Activated naive CD8-positive, alpha-beta T cell treated with anti-CD3 and anti-CD28 coated beads, Interleukin-2, amount 50 U/mL, for 24 hours (primary cell): ENCODE measurements around the gene EPYC.

Source experiments
- ATAC-seq: fragments of 150-1000 bp; cut with Tn5 transposase; one replicate; pipeline ENCODE4 v1.10.0; 2021
- DNase-seq: peaks from one replicate; pipeline ENCODE4 v3.0.0; 2021
- H3K27ac Mint-ChIP-seq: one replicate; pipeline ENCODE4 v1.8.0; 2021; ENCODE audit warnings: mild to moderate bottlenecking, mixed read lengths
- H3K27me3 Mint-ChIP-seq: one replicate; pipeline ENCODE4 v1.8.0; 2021; ENCODE audit warnings: mixed read lengths
- H3K36me3 Mint-ChIP-seq: one replicate; pipeline ENCODE4 v1.8.0; 2021; ENCODE audit warnings: low read depth, mixed read lengths
- H3K4me1 Mint-ChIP-seq: one replicate; pipeline ENCODE4 v1.8.0; 2021; ENCODE audit warnings: mixed read lengths
- H3K4me3 Mint-ChIP-seq: one replicate; pipeline ENCODE4 v1.8.0; 2021; ENCODE audit warnings: mild to moderate bottlenecking, moderate library complexity, mixed read lengths
- H3K9me3 Mint-ChIP-seq: one replicate; pipeline ENCODE4 v1.8.0; 2021; ENCODE audit warnings: mixed read lengths

The EPYC gene

DNA sequence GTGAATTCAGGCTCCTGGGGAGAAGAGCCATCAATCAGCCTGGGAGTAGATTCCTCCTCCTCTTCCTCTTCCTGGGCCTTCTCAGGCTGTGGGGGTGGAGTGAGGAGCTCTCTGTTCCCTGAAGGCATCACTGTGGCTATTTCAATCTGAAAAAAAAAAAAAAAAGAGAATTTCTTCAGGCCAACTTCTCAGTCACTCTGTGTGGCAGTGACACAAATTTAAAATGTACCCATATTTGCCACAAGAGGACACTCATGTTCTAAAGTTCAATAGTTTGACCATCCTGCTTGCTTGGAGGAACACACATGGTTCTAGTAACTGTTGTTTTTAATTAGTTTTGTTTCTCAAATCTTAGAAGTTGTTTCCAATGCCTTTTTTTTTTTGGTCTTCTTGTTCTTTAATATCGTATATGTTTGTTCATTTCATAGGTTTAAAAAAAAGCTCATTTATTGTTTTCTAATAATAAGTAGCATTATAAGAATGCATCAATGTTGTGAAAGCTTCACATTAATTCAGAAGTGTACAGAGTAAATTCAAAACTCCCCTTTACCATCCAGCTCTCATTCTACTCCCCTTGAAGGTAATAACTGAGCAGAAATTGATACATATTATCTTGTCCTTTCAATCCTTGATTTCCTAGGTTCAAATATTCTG lies 26.5 kb downstream of the EPYC start:
- Mint-ChIP-seq H3K4me1 (no peaks in the 10 kb centered on the region), H3K36me3 (no peaks in the 10 kb centered on the region), H3K27ac (no peak overlapping the region), H3K9me3 (no peaks in the 10 kb centered on the region), H3K27me3 (peaks cover 2% of the 10 kb centered on the region), H3K4me3 (no peak overlapping the region)
- DNase-seq (no peak), ATAC-seq (no peak)

DNA sequence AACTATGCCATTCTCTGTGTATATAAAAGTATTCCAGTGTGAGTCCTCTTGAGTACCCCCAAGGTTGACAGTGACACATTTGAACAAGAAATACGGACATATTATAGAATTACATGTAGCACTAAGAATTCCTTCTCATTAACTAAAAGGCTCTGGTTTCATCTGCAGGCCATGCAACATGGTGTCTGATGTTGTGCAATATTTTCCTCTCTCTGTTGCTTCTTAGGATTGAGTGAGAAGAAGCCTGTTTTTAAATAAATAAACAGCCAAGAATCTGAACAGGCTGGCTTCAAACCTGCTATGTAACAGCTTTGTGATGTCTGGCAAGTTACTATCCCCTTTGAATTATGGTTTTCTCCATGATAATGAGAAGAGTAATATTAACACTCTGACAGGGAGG lies 27.5 kb downstream of the EPYC start:
- H3K4me1 Mint-ChIP-seq = no peaks in the 10 kb centered on the region

DNA sequence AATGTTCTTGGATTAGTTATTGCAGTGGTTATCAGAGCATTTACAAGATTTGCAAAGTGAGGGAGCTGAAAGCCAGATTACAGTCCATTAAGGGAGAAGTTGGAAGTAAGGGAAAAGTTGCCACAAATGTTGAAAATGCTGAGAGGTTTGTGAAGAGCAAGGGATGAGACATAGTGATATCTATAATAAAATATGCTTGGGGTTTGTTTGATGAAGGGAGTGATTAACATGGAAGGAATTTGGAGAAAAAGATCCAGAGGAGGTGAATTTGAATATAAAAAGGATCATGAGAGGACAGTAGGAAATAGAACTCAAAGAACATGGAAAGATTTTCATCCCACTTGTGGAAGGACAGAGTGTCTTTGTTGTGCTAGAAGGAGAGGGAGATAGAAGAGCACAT lies 30.5 kb downstream of the EPYC start:
- ATAC-seq = no peak
- no peaks in the 10 kb centered on the region for H3K4me1 Mint-ChIP-seq
- H3K27me3 Mint-ChIP-seq = peaks cover 2% of the 10 kb centered on the region
- DNase-seq = no peak
- no peaks in the 10 kb centered on the region for H3K36me3 Mint-ChIP-seq
- H3K4me3 Mint-ChIP-seq = no peak overlapping the region
- no peak overlapping the region for H3K27ac Mint-ChIP-seq
- H3K9me3 Mint-ChIP-seq = no peaks in the 10 kb centered on the region

More for the DNA sequence above, 27.5 kb downstream of the EPYC start:
- Mint-ChIP-seq H3K9me3 (no peaks in the 10 kb centered on the region), H3K4me3 (no peak overlapping the region), H3K27me3 (peaks cover 2% of the 10 kb centered on the region), H3K27ac (no peak overlapping the region), H3K36me3 (no peaks in the 10 kb centered on the region)
- ATAC-seq = no peak
- DNase-seq = no peak

DNA sequence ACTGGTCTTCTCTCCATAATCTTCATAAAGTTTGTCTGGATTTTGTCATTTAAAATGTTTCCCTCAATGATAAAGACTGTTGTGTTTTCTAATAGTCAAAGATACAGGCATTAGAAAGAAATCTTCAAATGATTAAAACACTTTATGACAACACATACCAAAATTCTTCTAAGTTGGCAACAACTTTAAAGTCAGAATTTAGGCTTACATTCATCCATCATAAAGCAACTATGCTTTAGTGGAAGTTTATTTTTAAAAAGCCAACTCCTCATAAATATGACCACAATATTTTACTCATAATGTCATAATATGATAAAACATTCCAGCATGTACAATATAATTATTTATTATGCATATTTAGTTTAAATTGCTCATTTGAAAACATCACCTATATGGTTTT lies 32.5 kb downstream of the EPYC start:
- Mint-ChIP-seq H3K27me3 (peaks cover 6% of the 10 kb centered on the region), H3K36me3 (no peaks in the 10 kb centered on the region), H3K4me3 (no peak overlapping the region), H3K4me1 (no peaks in the 10 kb centered on the region), H3K9me3 (no peaks in the 10 kb centered on the region), H3K27ac (no peak overlapping the region)
- ATAC-seq = no peak
- DNase-seq = no peak

DNA sequence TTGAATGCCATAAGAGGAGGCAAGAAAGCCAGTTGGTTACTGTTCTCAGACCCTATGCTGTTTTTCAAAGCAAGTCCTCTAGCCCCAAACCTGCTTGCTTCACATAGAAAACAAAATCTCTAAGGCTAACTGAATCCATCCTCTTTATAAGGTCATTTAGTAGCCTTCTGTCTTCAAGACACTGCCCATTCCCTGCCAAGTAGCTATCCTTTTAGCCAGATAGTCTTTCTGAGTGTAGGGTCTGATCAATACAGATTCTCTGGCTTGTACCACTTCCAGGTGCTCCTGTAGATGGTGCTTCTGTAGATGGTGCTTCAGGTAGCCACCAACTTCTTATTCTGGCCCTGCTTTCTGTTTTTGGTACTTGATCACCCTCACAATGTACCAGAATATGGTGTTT lies 33.9 kb downstream of the EPYC start:
- DNase-seq = no peak
- H3K4me1 Mint-ChIP-seq = no peaks in the 10 kb centered on the region
- no peaks in the 10 kb centered on the region for H3K36me3 Mint-ChIP-seq
- H3K4me3 Mint-ChIP-seq = no peak overlapping the region
- ATAC-seq = no peak
- no peaks in the 10 kb centered on the region for H3K9me3 Mint-ChIP-seq
- peaks cover 6% of the 10 kb centered on the region for H3K27me3 Mint-ChIP-seq
- no peak overlapping the region for H3K27ac Mint-ChIP-seq

DNA sequence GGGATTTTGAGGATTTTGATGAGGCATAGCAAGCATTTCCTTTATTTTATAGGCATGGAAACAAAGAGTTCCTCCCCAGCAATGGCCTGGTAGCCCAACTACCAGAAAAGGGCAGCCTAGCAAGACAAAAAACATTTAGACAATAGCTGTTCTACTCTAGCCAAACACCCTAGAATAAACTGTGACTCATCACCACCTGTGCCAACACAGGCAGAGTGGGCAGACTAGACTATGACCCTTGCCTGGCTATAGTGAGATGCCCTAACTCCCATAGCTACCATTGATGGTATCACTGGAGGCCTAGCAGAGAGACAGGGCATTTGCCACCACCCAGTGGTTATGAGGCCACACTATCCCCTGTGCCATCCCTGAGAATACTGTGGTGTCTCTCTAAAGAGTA lies 34.3 kb downstream of the EPYC start:
- Mint-ChIP-seq H3K4me3 (no peak overlapping the region), H3K36me3 (no peaks in the 10 kb centered on the region), H3K27me3 (peaks cover 5% of the 10 kb centered on the region), H3K27ac (no peak overlapping the region), H3K9me3 (no peaks in the 10 kb centered on the region), H3K4me1 (no peaks in the 10 kb centered on the region)
- DNase-seq = no peak
- ATAC-seq = no peak

DNA sequence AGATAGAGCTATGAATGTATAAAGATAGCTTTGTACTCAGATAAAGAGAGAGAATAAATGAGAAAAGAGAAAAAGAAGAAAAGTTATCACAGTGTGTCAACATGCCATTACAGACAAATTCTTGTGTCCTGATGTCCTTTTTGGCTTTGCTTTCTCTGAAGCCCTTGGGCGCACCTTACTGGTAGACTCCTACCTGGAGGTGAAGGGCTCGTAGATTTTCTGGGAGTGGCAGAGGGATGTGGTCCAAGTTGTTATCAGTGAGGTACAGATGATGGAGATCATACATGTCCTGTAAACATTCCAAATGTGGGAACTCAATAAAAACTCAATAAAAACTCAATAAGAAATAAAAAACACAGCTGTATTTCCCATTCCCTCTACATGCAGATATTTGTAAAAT lies 34.9 kb downstream of the EPYC start:
- Mint-ChIP-seq H3K9me3 (no peaks in the 10 kb centered on the region), H3K27ac (no peak overlapping the region), H3K36me3 (no peaks in the 10 kb centered on the region), H3K4me1 (no peaks in the 10 kb centered on the region), H3K4me3 (no peak overlapping the region), H3K27me3 (peaks cover 5% of the 10 kb centered on the region)
- ATAC-seq (no peak), DNase-seq (no peak)

DNA sequence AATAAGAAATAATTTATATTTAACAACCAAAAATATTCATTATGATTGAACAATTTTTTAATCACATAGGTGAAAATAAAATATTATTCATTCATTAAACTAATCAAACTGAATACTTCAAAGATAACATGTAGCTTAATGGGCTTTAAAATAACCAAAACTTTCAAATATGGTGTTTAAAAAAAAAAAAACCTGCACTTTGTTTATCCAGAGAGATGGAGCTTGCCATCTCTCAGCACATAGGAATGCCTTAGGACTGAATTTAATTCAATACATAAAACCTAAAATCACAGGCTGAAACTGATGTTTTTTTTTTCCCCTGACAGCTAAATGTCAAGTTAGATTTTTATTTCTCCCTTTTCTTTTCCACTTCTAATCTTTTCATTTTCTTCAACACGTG lies 35.4 kb downstream of the EPYC start:
- peaks cover 5% of the 10 kb centered on the region for H3K27me3 Mint-ChIP-seq
- H3K36me3 Mint-ChIP-seq = no peaks in the 10 kb centered on the region
- ATAC-seq (no peak), DNase-seq (no peak)
- H3K4me1 Mint-ChIP-seq = no peaks in the 10 kb centered on the region
- no peak overlapping the region for H3K27ac Mint-ChIP-seq
- H3K9me3 Mint-ChIP-seq = no peaks in the 10 kb centered on the region
- no peak overlapping the region for H3K4me3 Mint-ChIP-seq

DNA sequence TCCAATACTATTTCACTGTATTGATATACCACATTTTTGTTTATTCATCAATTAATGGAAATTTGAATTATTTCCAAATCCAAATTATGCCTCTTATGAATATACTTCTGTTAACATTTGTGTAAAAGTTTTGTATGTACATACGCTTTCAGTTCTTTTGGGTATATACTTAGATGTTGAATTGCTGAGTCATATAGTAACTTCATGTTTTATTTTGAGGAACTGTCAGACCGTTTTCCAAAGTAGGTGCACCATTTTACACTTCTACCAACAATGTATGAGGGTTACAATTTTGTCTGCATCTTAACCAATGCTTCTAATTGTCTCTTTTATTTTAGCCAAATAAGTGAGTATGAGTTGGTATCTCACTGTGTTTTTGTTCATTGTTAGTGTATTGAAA lies 39.6 kb downstream of the EPYC start:
- no peak overlapping the region for H3K27ac Mint-ChIP-seq
- no peak overlapping the region for H3K4me3 Mint-ChIP-seq
- peaks cover 5% of the 10 kb centered on the region for H3K27me3 Mint-ChIP-seq
- no peaks in the 10 kb centered on the region for H3K9me3 Mint-ChIP-seq
- no peak for DNase-seq
- H3K4me1 Mint-ChIP-seq = no peaks in the 10 kb centered on the region
- no peaks in the 10 kb centered on the region for H3K36me3 Mint-ChIP-seq
- ATAC-seq = no peak

DNA sequence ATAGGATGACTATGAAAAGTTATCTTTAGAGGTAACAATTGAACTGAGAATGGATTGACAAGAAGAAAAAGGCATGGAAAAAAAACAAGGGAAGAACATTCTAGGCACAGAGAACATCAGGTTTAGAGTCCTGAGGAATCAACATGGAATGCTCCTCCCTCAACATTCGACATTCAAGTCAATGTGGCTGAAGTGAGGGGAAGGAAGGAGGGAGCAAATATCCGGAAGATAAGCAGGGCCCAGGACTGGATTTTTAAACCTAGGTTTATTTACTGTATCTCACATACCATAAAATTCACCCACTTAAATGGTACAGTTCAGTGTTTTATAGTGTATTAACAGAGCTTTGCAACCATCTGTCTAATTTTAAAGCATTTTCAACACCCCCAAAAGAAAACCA lies 40.2 kb downstream of the EPYC start:
- Mint-ChIP-seq H3K4me3 (no peak overlapping the region), H3K9me3 (no peaks in the 10 kb centered on the region), H3K36me3 (no peaks in the 10 kb centered on the region), H3K27me3 (peaks cover 5% of the 10 kb centered on the region), H3K4me1 (no peaks in the 10 kb centered on the region), H3K27ac (no peak overlapping the region)
- DNase-seq (no peak), ATAC-seq (no peak)

DNA sequence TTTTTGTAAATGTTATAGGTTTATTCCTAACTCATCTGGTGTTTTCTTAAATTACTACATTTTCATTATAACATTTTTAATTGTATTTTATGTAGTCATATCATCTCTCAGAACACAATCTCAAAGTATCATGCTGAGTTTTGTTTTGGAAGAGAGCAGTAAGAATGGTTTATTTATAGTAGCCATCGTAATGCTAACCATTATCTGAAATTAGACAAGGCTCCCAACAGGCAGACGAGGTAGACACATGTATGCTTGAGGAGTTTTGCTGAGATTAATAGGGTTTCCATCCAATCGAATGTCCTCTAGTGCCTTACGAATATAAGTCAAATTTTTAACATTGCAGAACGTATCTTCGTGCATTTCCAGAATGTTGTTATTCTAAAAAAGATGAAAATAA lies 40.8 kb downstream of the EPYC start:
- no peaks in the 10 kb centered on the region for H3K36me3 Mint-ChIP-seq
- H3K27me3 Mint-ChIP-seq = peaks cover 5% of the 10 kb centered on the region
- no peak overlapping the region for H3K4me3 Mint-ChIP-seq
- no peaks in the 10 kb centered on the region for H3K9me3 Mint-ChIP-seq
- DNase-seq (no peak), ATAC-seq (no peak)
- H3K27ac Mint-ChIP-seq = no peak overlapping the region
- no peaks in the 10 kb centered on the region for H3K4me1 Mint-ChIP-seq

DNA sequence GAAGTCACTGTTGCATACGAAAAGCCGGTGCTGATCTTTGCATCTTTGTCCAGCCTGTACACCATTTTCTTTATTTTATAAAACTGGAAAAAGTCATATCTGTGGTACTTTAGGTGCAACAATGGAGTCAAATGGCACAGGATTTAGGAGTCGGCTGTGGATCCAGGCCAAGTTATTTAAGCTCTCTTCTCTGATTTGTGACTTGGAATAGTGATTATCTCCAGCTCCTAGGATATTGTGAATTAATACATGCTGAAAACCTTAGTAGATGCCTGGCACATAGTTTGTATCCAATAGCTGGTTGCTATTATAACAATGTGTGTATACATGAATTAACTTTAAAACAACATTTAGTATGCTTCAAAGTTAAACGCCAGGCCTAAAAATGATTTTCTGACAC lies 43.6 kb downstream of the EPYC start:
- no peaks in the 10 kb centered on the region for H3K4me1 Mint-ChIP-seq
- H3K36me3 Mint-ChIP-seq = no peaks in the 10 kb centered on the region
- DNase-seq (no peak), ATAC-seq (no peak)
- no peak overlapping the region for H3K27ac Mint-ChIP-seq
- H3K9me3 Mint-ChIP-seq = no peaks in the 10 kb centered on the region
- H3K4me3 Mint-ChIP-seq = no peak overlapping the region
- H3K27me3 Mint-ChIP-seq = no peaks in the 10 kb centered on the region

DNA sequence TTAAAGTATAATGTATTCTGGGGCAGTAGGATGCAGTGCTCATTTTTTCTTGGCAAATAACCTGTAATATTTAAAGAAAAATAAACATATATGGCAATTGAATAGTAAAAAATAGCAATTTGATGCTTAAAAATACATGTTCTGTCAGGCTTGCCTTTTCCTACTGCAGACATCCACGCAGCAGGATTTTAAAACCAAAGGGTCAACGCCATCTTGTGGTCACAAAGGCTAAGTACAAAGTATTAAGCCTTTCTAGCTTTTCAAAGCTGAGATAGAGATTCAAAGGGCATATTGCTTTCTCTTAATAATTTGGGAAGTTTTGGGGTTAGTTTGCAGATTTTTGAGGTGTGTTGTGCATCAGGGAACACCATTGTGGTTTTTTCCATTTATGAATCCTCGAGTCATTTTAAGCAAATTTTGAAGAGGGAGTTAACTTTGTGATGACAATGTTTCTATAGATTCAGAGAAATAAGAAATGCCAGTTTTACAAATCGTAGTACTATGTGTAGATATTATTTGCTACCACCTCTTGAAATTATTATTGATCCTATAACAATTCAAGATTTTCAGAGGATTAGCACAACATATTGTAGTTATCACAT lies 45.1 kb downstream of the EPYC start:
- no peaks in the 10 kb centered on the region for H3K9me3 Mint-ChIP-seq
- no peak overlapping the region for H3K4me3 Mint-ChIP-seq
- ATAC-seq (no peak), DNase-seq (no peak)
- H3K4me1 Mint-ChIP-seq = no peaks in the 10 kb centered on the region
- H3K27ac Mint-ChIP-seq = no peak overlapping the region
- H3K36me3 Mint-ChIP-seq = no peaks in the 10 kb centered on the region
- H3K27me3 Mint-ChIP-seq = no peaks in the 10 kb centered on the region

DNA sequence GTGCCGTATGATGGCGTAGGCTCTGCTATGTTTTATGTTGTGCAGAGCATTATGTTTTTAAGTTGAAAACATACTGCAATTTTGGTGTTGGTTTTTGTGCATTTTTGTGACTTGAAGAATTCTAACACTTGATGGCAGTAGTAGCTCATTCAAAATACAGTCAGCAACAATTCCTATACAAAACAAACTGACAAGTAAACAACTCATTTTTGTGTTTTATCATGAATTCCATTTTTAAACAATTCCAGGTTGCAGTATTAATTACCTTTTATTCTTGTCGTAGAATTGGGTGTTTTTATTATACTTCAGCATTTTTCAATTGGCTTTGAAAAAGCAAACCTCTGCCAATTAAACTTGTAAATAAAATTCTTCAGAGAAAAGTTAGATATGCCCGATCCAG lies 45.7 kb downstream of the EPYC start:
- H3K27me3 Mint-ChIP-seq = no peaks in the 10 kb centered on the region
- no peaks in the 10 kb centered on the region for H3K36me3 Mint-ChIP-seq
- no peaks in the 10 kb centered on the region for H3K4me1 Mint-ChIP-seq
- no peak for DNase-seq
- ATAC-seq = no peak
- H3K9me3 Mint-ChIP-seq = no peaks in the 10 kb centered on the region
- no peak overlapping the region for H3K27ac Mint-ChIP-seq
- H3K4me3 Mint-ChIP-seq = no peak overlapping the region

DNA sequence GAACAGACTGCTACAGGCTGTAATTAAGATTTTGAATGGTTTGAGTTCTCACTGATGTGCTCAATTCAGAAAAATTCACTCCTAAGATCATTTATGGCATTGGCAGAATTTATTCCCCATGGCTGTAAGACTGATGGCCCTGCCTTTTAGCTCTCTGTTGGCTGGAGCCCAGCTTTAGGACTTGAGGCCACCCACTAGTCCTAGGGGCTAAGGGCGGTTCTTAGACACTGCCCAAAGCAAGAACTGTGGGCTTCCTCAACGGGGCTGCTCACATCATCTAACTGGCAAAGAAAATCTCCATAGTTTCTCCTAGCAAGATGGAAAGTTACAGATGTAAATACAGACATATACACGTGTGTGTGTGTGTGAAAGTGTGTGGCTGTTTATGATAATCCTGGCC lies 46.4 kb downstream of the EPYC start:
- no peak for DNase-seq
- peaks cover 3% of the 10 kb centered on the region for H3K27me3 Mint-ChIP-seq
- H3K9me3 Mint-ChIP-seq = no peaks in the 10 kb centered on the region
- no peak for ATAC-seq
- H3K27ac Mint-ChIP-seq = no peak overlapping the region
- no peaks in the 10 kb centered on the region for H3K36me3 Mint-ChIP-seq
- no peak overlapping the region for H3K4me3 Mint-ChIP-seq
- no peaks in the 10 kb centered on the region for H3K4me1 Mint-ChIP-seq

DNA sequence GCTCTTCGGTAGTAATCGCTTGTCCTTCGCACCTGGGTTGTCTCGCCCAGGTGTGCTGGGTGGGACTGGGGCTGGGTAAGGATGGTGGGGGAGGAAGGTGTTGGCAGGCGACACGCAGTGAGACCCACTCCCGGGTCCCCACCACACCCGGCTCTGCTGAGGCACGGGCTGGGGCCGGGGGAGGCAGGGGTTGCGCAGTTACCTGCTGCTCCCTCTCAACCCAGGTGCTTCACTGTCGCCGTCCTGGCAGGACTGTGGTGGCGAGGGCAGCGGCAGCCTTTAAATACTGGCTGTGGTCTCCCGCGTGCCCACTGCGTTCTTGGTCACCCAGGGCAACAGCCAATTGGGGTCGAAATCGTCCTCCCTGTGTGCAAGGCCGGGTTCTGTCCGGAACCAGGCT lies 49.9 kb downstream of the EPYC start, which contains the start of gene CCER1:
Gene CCER1, minus strand, starts transcription at position 256 of the 400 bp plus-strand sequence. CDS start 434 bp downstream, outside the sequence.
- no peak for DNase-seq
- no peaks in the 10 kb centered on the region for H3K9me3 Mint-ChIP-seq
- H3K27me3 Mint-ChIP-seq = peaks cover 3% of the 10 kb centered on the region
- no peaks in the 10 kb centered on the region for H3K4me1 Mint-ChIP-seq
- no peaks in the 10 kb centered on the region for H3K36me3 Mint-ChIP-seq
- H3K27ac Mint-ChIP-seq = no peak within 1 kb of the TSS
- no peak for ATAC-seq
- no peak within 1 kb of the TSS for H3K4me3 Mint-ChIP-seq
